Stimulated activated effector memory CD8-positive, alpha-beta T cell treated with anti-CD3 and anti-CD28 coated beads, Interleukin-12 subunit alpha, Interleukin-12 subunit beta, amount 100 ng/mL, for 72 hours (primary cell): ENCODE data around the gene IGSF21.

ENCODE experiments used
- ATAC-seq: fragments of 150-1000 bp; cut with Tn5 transposase; 2 replicates; pipeline ENCODE4 v1.10.0; 2021
- DNase-seq, 2 donors: peaks; one replicate each; pipeline ENCODE4 v3.0.0; 2021 to 2022; ENCODE audit warnings: low spot score in 2 of 2
- H3K27ac Mint-ChIP-seq: one replicate; pipeline ENCODE4 v1.8.0; 2022; ENCODE audit warnings: mild to moderate bottlenecking, mixed read lengths
- H3K36me3 Mint-ChIP-seq: one replicate; pipeline ENCODE4 v1.8.0; 2022; ENCODE audit warnings: mild to moderate bottlenecking, mixed read lengths
- H3K4me1 Mint-ChIP-seq: one replicate; pipeline ENCODE4 v1.8.0; 2022; ENCODE audit warnings: mixed read lengths
- H3K4me3 Mint-ChIP-seq: one replicate; pipeline ENCODE4 v1.8.0; 2022; ENCODE audit warnings: mild to moderate bottlenecking, mixed read lengths
- H3K9me3 Mint-ChIP-seq: one replicate; pipeline ENCODE4 v1.8.0; 2022; ENCODE audit warnings: mixed read lengths

Gene IGSF21

DNA sequence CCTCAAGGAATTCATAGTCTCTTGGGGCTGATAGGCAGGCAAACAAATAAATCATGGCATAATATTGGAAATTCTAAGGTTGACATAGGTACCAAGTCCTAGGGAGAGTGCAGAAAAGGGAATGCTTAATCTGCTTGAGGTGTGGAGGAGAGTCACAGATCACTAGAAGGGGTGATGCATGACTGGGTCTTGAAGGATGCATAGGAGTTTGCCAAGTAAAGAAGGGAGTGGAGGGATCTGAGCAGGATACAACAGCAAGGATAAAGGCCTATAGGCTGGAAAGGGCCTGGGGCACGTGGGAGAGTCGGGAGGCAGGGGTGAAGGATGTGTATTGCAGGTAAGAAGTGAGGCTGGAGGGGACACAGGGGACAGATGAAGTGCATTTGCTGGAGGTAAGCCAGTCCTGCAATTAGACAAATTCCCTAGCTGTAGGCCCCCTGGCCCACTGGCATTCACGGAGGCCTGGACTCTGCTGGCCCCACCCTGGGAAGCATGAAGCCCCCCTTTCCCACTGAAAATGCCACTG, 15.9 kb downstream of the IGSF21 start:
- no peaks in the 10 kb centered on the region for H3K9me3 Mint-ChIP-seq

DNA sequence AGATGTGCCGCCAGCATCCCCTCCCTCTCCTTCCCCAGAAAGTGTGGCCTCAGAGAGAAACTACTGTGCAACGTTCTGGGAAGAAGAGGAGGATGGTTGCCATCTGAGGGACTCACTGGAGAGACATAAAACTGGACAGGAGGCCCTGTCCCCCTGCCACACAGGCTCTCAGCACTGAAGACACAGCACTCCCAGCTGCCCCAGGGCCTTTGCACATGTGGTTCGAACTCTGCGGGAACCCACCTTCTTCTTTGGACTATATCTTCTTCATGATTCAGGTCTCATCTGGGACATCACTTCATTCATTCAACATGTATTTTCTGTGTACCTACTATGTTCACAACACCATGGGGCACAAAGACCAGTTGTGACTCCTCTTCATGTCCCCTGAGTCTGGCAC, 17.4 kb downstream of the IGSF21 start:
- no peaks in the 10 kb centered on the region for H3K9me3 Mint-ChIP-seq
- no peak overlapping the region for H3K27ac Mint-ChIP-seq
- no peaks in the 10 kb centered on the region for H3K36me3 Mint-ChIP-seq
- no peak overlapping the region for H3K4me3 Mint-ChIP-seq
- ATAC-seq (no peak), DNase-seq (no peak)
- no peaks in the 10 kb centered on the region for H3K4me1 Mint-ChIP-seq

More for the DNA sequence above, 15.9 kb downstream of the IGSF21 start:
- Mint-ChIP-seq H3K4me1 (no peaks in the 10 kb centered on the region), H3K27ac (no peak overlapping the region), H3K36me3 (no peaks in the 10 kb centered on the region), H3K4me3 (no peak overlapping the region)
- no peak for DNase-seq
- no peak for ATAC-seq

DNA sequence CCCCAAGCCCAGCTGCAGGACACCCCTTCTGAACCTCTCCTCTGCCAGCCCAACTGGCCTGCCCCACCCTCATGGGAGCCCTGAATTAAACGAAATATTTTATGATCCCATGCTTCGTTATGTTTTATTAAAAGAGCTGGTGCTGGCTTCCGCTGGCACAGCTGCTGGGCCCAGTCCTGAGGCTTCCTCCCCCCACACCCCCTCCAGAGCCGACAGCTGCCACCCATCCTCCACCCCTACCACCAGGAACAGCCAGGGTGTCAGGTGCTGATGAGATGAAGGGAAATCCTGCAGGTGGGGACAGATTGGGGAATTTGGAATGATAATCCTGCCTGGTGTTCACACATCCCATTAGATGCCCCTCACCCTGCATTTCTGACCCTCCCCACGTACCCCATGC, 19.0 kb downstream of the IGSF21 start:
- DNase-seq (no peak), ATAC-seq (no peak)
- no peaks in the 10 kb centered on the region for H3K4me1 Mint-ChIP-seq
- no peaks in the 10 kb centered on the region for H3K9me3 Mint-ChIP-seq
- H3K4me3 Mint-ChIP-seq, result no peak overlapping the region
- H3K27ac Mint-ChIP-seq, result no peak overlapping the region
- no peaks in the 10 kb centered on the region for H3K36me3 Mint-ChIP-seq

DNA sequence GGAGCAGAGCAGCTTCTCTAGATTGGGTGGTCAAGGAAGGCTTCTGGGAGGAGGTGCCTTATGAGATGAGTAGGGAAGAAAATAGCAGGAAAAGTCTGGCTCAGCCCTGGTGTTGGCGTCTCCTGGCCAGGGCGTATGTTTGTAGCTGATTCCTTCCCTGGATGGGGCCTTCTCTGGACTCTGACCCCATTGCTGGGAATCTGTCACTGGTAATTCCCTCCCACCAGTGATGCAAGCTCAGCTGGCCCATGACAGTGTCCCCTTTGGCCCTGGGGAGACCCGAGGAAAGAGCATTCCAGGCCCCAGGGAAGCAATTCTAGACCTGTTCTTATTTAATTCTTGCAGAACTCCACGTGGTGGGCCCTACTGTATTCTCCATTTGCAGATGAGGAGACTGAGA, 20.7 kb downstream of the IGSF21 start:
- Mint-ChIP-seq H3K27ac (no peak overlapping the region), H3K4me3 (no peak overlapping the region), H3K4me1 (no peaks in the 10 kb centered on the region), H3K36me3 (no peaks in the 10 kb centered on the region), H3K9me3 (no peaks in the 10 kb centered on the region)
- DNase-seq (no peak), ATAC-seq (no peak)

DNA sequence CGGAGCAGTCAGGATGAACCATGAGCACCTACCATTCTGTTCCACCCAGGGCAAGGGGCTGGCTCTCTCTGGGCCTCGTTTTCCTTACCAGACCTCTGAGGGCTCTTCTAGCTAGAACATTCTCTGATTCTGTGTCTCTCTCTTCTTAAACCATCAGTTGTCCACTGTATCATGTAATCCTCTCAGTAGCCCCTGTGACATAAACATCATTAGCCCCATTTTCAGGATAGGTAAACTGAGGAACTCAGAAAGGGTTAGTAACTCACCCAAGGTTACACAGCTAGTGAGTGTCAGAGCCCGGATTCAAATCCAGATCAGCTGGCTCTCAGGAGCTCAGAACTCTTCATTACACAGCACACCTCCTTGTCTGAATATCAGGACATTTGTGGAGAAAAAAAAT, 22.8 kb downstream of the IGSF21 start:
- DNase-seq, result no peak
- Mint-ChIP-seq H3K27ac (no peak overlapping the region), H3K4me1 (no peaks in the 10 kb centered on the region), H3K9me3 (no peaks in the 10 kb centered on the region), H3K4me3 (no peak overlapping the region), H3K36me3 (no peaks in the 10 kb centered on the region)
- no peak for ATAC-seq

DNA sequence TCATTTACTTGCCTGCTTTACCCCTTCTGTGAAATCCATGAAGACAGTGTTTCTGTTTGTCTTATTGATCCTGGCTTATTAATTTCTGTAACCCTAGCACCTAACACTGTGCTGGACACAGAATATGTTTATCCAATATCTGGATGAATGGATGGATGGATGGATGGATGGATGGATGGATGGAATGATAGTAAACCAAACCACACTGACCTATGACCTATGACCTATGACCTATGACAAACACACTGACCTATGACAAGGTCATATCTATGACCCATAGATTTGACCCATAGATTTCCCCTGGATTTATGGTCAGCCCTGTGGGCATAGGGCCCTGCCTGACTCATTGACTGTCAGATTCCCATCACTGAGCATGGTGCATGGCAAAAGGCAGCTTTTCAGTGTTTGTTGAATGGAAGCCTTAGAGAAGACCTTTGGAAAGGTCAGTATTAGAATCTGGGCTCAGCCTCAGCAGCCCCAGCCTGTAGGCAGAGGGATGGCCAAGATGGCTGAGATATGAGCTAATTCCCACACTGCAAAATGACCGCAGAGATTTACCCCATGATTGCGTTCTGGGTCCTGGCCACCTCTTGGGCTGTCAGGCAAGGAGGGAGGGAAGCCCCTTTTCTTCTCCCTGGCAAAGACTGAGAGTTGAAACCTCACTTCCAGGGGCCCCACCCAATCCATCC, 24.6 kb downstream of the IGSF21 start:
- Mint-ChIP-seq H3K36me3 (no peaks in the 10 kb centered on the region), H3K27ac (no peak overlapping the region), H3K9me3 (no peaks in the 10 kb centered on the region), H3K4me1 (no peaks in the 10 kb centered on the region), H3K4me3 (no peak overlapping the region)
- no peak for DNase-seq
- no peak for ATAC-seq

DNA sequence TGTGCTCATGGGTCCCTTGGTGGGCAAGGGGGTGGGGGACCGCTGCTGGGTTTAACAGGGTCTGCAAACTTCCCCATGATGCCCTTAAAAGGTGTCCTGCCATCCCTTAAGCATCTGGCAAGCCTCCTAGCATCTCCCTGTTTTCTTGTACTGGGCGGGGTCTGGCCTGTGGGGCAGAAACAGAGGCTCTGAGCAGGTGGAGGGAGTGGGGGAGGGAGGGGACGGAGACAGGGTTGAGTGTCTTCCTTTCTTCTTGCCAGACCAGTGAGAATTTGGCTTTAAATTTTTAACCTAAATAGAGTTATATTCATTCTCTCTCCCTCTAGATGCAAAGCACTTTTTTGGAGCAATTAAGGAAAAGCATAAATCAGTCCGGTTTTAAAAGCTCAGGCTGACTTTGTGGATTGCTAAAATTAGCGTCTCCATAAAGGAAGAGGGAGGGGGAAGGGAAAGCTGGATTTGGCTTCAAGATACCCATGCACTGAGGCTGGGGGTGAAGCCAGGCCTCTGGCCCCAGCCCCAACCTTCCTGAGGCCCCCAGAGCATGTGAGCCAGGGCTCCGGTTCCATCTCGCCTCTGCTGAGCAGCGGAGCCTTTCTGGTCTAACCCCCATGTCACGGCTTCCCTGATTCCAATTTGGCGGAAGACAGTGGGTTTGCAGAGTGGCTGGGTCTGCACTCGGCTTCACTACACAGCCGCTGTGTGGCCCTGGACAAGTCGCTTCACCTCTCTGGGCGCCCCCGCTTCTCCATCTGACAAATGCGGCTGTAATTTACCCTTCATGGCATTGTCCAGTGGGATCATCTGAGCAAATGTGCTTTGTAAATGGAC, 25.3 kb downstream of the IGSF21 start:
- no peak overlapping the region for H3K27ac Mint-ChIP-seq

DNA sequence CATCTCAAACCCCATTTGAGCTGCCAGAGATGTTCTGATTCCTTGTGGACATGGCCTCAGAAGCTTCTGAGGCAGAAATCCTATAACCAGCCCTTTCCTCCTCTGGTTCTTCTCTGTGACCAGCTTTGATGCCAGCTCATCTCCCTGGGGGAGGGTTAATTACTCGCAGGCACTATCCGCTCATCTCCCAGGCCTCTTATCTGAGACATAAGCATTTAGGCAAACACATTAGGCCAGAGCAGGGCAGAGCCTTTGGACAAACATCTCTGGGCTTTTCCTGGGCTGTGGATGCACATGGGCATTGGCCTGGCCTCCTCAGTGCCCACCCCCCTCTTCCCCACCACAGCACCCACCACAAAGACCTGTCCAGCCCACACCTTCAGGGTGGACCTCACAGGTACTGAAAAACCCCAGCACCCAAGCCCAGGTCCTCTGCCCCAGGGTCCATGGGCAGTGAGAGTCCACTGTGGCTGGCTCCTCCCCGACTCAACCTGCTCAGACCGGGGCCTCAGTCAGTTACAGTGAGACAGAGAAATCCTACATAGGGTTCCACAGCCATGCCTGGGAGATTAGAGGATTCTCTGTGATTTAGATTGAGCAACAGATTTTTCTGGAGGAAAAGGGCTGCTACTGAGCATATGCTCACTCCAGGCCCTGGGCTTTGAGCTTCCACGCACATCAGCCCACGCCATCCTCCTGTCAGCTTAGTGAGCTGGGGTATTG, 26.9 kb downstream of the IGSF21 start:
- DNase-seq, result no peak

More for the DNA sequence above, 25.3 kb downstream of the IGSF21 start:
- DNase-seq, result no peak
- Mint-ChIP-seq H3K9me3 (no peaks in the 10 kb centered on the region), H3K4me1 (no peaks in the 10 kb centered on the region), H3K36me3 (no peaks in the 10 kb centered on the region), H3K4me3 (no peak overlapping the region)
- no peak for ATAC-seq

DNA sequence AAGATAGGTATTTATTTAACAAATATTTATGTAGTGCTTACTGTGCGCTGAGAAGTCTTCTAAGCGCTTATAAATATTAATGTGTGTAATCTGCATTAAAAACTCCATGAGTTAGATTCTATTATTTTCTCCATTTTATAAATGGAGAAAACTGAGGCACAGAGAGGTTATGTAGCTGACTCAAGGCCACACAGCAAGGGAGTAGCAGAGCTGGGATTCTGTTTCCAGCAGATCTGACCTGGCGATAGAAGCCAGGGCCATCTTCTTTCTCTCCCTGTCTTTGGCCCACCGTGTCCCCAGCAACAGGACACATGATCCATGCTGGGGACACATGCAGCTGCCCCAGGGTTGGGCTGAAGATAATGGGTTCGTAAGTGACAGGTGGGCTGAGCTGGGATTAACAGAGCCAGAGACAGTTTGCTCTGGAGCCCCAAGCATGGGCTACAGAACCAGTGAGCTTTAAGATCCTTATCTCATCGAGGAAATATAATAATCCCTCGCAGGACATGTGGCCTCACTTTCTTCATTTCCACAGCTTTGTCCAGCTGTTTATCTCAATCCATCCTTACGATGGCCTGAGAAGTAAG, 30.3 kb downstream of the IGSF21 start:
- Mint-ChIP-seq H3K36me3 (no peaks in the 10 kb centered on the region), H3K27ac (no peak overlapping the region), H3K4me1 (no peaks in the 10 kb centered on the region), H3K4me3 (no peak overlapping the region), H3K9me3 (no peaks in the 10 kb centered on the region)
- DNase-seq, result no peak
- no peak for ATAC-seq

More for the DNA sequence above, 26.9 kb downstream of the IGSF21 start:
- Mint-ChIP-seq H3K27ac (no peak overlapping the region), H3K4me3 (no peak overlapping the region), H3K36me3 (no peaks in the 10 kb centered on the region), H3K4me1 (no peaks in the 10 kb centered on the region), H3K9me3 (no peaks in the 10 kb centered on the region)
- ATAC-seq, result no peak

DNA sequence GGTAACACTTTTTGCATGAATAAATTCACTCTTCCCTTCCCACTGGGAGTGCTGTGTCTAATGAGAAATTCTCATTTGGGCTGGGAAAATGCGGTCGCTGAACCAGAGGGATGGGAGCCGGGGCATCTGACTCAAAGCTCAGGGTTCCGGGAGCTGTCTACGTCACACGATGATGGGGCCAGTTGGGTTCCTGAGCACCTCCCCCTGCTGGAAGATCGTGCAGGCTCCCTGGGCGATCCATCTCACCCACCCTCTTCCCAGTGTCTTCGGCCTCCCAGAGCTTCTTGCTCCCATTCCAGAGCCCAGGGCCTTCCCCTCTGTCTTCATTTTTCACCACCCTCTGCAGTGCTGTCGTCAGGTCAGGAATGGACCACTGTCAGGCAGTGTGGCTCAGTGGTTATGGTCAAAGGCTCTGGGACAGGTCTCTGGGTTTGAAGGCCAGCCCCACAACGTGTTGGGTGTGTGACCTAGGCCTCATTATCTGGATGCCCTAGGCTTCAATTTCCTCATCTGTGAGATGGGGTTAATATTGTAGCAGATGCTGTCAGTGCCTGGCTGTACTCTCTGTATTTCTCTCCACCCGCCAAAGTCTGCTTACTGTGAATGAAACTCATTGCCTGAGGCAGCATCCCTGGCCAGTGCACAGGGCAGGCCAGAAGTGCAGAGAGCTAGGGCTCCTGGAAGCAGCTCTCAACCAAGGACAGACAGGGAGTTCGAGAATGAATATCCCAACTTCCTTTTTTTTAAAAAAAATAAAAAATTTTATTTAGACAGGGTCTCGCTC, 31.8 kb downstream of the IGSF21 start:
- Mint-ChIP-seq H3K36me3 (no peaks in the 10 kb centered on the region), H3K4me3 (no peak overlapping the region), H3K4me1 (peaks cover 5% of the 10 kb centered on the region), H3K27ac (no peak overlapping the region), H3K9me3 (no peaks in the 10 kb centered on the region)
- ATAC-seq, result no peak
- DNase-seq, result no peak

DNA sequence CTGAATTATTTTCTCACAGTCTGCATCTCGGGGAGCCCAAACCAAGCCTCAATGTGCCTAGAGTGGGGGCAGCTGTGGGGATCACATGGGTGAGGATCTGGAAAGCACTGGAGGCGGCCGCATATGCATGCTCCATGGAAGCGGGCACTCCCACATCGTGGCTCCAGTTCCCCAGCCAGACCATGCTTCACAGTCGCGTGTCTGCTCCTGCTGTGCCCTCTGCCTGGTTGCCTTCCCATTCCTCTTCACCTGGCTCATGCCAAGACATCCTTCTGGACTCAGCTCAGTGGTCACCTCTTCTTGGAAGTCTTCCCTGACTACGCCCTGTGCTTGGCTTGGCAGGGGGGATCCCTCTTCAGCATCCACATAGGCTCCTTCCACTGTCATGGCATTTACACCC, 32.8 kb downstream of the IGSF21 start:
- Mint-ChIP-seq H3K4me3 (no peak overlapping the region), H3K9me3 (no peaks in the 10 kb centered on the region), H3K36me3 (no peaks in the 10 kb centered on the region), H3K27ac (no peak overlapping the region), H3K4me1 (peaks cover 5% of the 10 kb centered on the region)
- DNase-seq (no peak), ATAC-seq (no peak)

DNA sequence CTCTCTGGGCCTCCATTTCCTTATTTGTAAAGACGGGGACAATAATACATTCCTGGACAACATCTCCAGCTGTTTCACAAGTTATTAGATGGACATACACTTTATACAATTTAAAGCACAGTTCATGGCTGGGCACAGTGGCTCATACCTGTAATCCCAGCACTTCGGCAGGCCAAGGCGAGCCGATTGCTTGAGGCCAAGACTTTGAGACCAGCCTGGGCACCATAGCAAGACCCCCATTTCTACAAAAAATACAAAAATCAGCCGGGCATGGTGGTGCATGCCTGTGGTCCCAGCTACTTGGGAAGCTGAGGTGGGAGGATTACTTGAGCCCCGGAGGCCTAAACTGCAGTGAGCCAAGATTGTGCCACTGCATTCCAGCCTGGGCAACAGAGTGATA, 34.1 kb downstream of the IGSF21 start:
- Mint-ChIP-seq H3K4me3 (no peak overlapping the region), H3K27ac (no peak overlapping the region), H3K36me3 (no peaks in the 10 kb centered on the region), H3K4me1 (peaks cover 5% of the 10 kb centered on the region), H3K9me3 (no peaks in the 10 kb centered on the region)
- ATAC-seq (no peak), DNase-seq (no peak)

DNA sequence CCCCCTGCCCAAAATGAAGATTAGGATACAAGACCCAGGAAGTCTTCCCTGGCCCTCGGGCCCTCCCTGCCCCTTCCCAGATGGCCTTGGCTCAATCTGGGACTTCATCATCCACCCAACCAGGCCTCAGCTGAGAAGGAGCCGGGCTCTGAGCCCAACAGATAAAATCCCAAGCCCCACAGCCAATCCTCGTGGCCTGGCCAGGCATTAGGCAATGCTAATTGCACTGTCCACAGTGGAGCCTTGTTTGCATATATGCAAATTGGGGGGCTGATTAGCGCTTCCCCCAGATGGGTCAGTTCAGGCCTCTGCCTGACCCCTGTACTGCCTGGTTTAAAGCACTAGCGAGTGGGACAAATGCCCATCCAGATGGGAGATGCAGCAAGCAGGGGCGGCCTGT, 34.9 kb downstream of the IGSF21 start:
- H3K27ac Mint-ChIP-seq, result no peak overlapping the region
- H3K4me1 Mint-ChIP-seq, result peaks cover 5% of the 10 kb centered on the region
- H3K36me3 Mint-ChIP-seq, result no peaks in the 10 kb centered on the region
- DNase-seq, result no peak
- H3K9me3 Mint-ChIP-seq, result no peaks in the 10 kb centered on the region
- no peak overlapping the region for H3K4me3 Mint-ChIP-seq
- no peak for ATAC-seq

DNA sequence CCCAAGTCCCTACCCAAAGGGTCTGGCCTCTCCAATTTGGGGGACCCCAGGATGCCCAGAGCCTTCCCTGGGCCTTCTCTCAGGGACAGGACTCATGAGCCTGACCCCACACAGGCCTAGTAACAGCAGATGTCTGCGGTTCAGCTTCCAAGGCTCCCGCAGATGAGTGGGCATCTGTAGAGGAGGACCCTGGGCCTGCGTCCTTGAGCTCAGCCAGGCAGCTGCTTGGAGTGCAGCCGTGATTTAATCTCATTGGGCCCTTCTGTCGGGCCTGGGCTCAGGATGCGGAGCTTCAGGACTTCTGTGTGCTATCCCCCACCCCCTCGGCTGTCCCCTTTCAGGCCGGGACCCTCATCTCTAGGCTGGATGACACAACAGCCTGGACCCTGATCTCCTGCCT, 35.4 kb downstream of the IGSF21 start:
- no peak for ATAC-seq
- DNase-seq, result no peak
- Mint-ChIP-seq H3K36me3 (no peaks in the 10 kb centered on the region), H3K4me1 (peaks cover 5% of the 10 kb centered on the region), H3K27ac (no peak overlapping the region), H3K9me3 (no peaks in the 10 kb centered on the region), H3K4me3 (no peak overlapping the region)

DNA sequence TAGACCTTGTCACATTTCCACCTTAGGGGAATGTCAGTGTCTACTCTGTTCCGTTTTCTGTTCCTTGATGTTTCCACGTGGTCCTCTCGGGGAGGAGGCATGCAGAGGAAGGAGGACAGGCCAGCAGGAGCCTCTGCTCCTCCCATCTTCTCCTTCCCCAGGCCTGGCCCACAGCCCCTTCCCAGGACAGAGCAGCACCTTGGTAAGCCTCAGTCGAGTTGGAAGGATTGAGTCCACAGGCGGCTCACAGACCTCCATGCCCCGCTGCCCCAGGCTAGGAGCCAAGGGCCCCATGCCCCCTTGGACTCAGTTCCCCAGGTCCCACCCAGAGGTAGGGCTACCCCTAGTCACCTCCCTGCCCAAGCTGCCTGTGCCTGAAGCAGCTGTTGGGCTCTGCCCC, 36.5 kb downstream of the IGSF21 start:
- Mint-ChIP-seq H3K4me3 (no peak overlapping the region), H3K36me3 (no peaks in the 10 kb centered on the region), H3K4me1 (peaks cover 5% of the 10 kb centered on the region), H3K9me3 (no peaks in the 10 kb centered on the region), H3K27ac (no peak overlapping the region)
- DNase-seq, result no peak
- no peak for ATAC-seq
